MCF 10A (cell line): ENCODE measurements around the gene TEKT3. TPM values are rescaled to one million over a fixed set of nuclear protein-coding genes. Genes with fewer than 3 reads are reported as not detected.

Experiments used
- BruUV-seq: library from RNA; stranded (reverse); fragments of 400-500 nt; replicated peaks from 2 replicates; lab custom pipeline; 2021; lab: Mats Ljungman, UMichigan
- CTCF ChIA-PET: fragments of 300-600 bp; sonication (Branson Sonifier 250); formaldehyde crosslinking; extraction: SDS; loops from one replicate; lab custom pipeline; 2021; ENCODE audit warnings: antibody characterized with exemption, inconsistent platforms; lab: Yijun Ruan, JAX
- POLR2A ChIA-PET: fragments of 300-600, 350-650 bp; sonication (Branson Sonifier 250); formaldehyde crosslinking; extraction: SDS; loops from one replicate; lab custom pipeline; 2020; ENCODE audit warnings: antibody characterized with exemption, inconsistent platforms; lab: Yijun Ruan, JAX
- DNase-seq: peaks from one replicate; pipeline ENCODE4 v3.0.0-alpha.2; 2018; ENCODE audit not compliant: unreplicated experiment
- H3K27ac Mint-ChIP-seq: one replicate; pipeline ENCODE4 v1.8.0; 2022; ENCODE audit warnings: mild to moderate bottlenecking, low read depth, mixed read lengths; ENCODE audit not compliant: unreplicated experiment
- H3K27me3 Mint-ChIP-seq: one replicate; pipeline ENCODE4 v1.8.0; 2022; ENCODE audit warnings: mixed read lengths; ENCODE audit not compliant: insufficient read depth, unreplicated experiment
- H3K36me3 Mint-ChIP-seq: one replicate; pipeline ENCODE4 v1.8.0; 2022; ENCODE audit warnings: mild to moderate bottlenecking, moderate library complexity, mixed read lengths; ENCODE audit not compliant: insufficient read depth, unreplicated experiment
- H3K4me1 Mint-ChIP-seq: one replicate; pipeline ENCODE4 v1.8.0; 2022; ENCODE audit warnings: mixed read lengths; ENCODE audit not compliant: insufficient read depth, unreplicated experiment
- H3K4me3 Mint-ChIP-seq: one replicate; pipeline ENCODE4 v1.8.0; 2022; ENCODE audit warnings: mild to moderate bottlenecking, moderate library complexity, mixed read lengths; ENCODE audit not compliant: unreplicated experiment
- H3K9me3 Mint-ChIP-seq: one replicate; pipeline ENCODE4 v1.8.0; 2022; ENCODE audit warnings: mixed read lengths; ENCODE audit not compliant: unreplicated experiment
- intact Hi-C: fragments of 100-400 bp; cut with micrococcal nuclease; formaldehyde crosslinking; loops from 2 replicates; pipeline ENCODE4 v1.14.1; 2022
- total RNA-seq: library from RNA; stranded (reverse); gene quantifications from 2 replicates; pipeline ENCODE4 v1.2.3, GENCODE V29; 2022
- TF ChIP-seq, protein P1 (sequence below): fragments of 200-600 bp; IDR thresholded peaks from one replicate; pipeline ENCODE4 v1.8.0; 2022; ENCODE audit warnings: antibody characterized with exemption, mild to moderate bottlenecking; ENCODE audit not compliant: unreplicated experiment

TEKT3 gene
- total RNA-seq, 1 experiment from 2014 or later: not detected

DNA sequence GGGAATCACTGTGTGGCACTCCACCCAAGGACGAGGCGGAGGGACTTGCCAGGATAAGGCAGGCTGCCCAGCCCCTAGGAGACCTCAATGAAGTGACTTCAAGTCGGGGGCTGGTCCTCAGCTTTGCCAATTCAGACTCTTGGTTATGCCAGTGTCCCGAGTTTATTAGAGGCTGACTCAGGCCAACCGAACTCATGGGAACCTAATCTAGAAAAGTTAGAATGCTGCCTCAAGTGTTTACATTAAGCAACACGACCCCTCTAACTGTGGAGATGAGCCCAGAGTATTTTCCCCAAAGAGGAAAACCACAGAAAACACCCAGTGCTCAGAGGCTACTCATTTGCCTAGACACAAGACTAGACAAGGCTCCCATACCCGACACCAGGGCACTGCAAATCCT, 1.1 kb upstream of the TEKT3 start:
- Mint-ChIP-seq H3K4me3 (no peak overlapping the region), H3K27ac (no peak overlapping the region), H3K9me3 (no peaks in the 10 kb centered on the region), H3K27me3 (peaks cover 40% of the 10 kb centered on the region), H3K36me3 (no peaks in the 10 kb centered on the region), H3K4me1 (no peaks in the 10 kb centered on the region)
- ChIA-PET CTCF (no interaction called here), POLR2A (no interaction called here)
- no peak for DNase-seq
- no TSS peak for BruUV-seq
- intact Hi-C loops: no loop called here
- TF ChIP-seq, protein P1, sequence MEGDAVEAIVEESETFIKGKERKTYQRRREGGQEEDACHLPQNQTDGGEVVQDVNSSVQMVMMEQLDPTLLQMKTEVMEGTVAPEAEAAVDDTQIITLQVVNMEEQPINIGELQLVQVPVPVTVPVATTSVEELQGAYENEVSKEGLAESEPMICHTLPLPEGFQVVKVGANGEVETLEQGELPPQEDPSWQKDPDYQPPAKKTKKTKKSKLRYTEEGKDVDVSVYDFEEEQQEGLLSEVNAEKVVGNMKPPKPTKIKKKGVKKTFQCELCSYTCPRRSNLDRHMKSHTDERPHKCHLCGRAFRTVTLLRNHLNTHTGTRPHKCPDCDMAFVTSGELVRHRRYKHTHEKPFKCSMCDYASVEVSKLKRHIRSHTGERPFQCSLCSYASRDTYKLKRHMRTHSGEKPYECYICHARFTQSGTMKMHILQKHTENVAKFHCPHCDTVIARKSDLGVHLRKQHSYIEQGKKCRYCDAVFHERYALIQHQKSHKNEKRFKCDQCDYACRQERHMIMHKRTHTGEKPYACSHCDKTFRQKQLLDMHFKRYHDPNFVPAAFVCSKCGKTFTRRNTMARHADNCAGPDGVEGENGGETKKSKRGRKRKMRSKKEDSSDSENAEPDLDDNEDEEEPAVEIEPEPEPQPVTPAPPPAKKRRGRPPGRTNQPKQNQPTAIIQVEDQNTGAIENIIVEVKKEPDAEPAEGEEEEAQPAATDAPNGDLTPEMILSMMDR: no peak

DNA sequence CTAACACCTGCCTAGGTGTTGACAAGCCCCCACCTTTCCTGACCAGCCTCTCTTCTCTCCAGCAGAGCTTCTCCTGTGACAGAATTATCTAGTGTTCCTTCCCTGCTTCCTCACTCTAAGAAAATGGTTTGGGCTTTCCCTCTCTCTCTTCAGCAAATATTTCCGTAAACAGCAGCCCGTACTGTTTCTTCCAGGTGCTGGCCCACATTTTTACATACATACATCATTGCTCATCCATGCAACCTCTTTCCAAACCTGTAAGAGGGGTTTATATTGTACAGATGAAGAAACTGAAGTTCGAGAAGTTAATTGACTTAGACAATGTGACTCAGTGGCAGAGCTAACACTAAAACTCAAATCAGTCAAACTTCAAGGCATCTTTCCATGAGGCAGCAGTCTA, 569 bp upstream of the TEKT3 start:
- TF ChIP-seq, protein P1: no peak
- ChIA-PET POLR2A (no interaction called here), CTCF (no interaction called here)
- no peak overlapping the region for H3K27ac Mint-ChIP-seq
- H3K4me3 Mint-ChIP-seq: no peak overlapping the region
- peaks cover 40% of the 10 kb centered on the region for H3K27me3 Mint-ChIP-seq
- no peaks in the 10 kb centered on the region for H3K36me3 Mint-ChIP-seq
- no TSS peak for BruUV-seq
- no peaks in the 10 kb centered on the region for H3K9me3 Mint-ChIP-seq
- DNase-seq: no peak
- intact Hi-C loops: no loop called here
- H3K4me1 Mint-ChIP-seq: no peaks in the 10 kb centered on the region

DNA sequence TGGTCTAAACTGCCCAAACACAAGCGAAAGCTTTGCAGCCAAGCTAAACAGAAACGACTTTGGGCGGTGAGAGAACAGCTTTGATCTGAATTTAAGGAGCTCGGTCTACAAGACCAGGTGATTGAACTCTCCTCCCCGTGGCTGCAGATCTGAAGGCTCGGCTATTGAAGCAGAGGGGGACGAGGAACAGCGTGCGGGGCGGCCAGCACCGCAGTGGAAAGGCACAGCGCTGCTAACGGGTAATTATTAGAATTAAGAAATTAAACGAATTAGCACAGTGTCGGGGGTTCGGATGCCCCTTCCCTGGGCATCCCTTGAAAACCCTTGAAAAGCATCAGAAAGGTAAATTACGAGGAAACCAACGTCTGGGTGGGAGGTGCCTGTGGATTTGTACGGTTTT, 431 bp downstream of the TEKT3 start:
- intact Hi-C loops: no loop called here
- POLR2A ChIA-PET: no interaction called here
- Mint-ChIP-seq H3K27me3 (peaks cover 45% of the 10 kb centered on the region), H3K27ac (no peak overlapping the region), H3K36me3 (no peaks in the 10 kb centered on the region), H3K4me3 (peak overlapping the region; percentile 67), H3K9me3 (no peaks in the 10 kb centered on the region), H3K4me1 (no peaks in the 10 kb centered on the region)
- no TSS peak for BruUV-seq
- CTCF ChIA-PET: no interaction called here
- DNase-seq: no peak
- TF ChIP-seq, protein P1: no peak

DNA sequence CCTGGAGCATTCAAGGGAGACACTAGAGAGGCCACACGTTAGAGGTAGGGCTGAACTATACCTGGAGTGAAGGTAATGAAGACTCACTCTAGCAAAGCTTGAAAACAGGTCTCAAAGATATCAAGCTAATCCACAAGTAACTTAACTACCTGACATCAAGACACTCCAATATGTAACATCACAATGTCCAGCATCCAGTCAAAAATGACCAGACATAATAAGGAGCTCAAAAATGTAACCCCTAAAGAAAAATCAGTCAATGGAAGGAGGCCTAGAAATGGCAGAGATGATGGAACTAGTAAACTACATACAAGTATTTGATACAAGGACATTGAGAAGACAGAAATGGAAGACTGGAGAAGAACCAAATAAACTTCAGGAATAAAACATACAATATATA, 6.0 kb downstream of the TEKT3 start:
- Mint-ChIP-seq H3K27me3 (peaks cover 32% of the 10 kb centered on the region), H3K4me3 (no peak overlapping the region), H3K27ac (no peak overlapping the region), H3K9me3 (no peaks in the 10 kb centered on the region), H3K36me3 (no peaks in the 10 kb centered on the region), H3K4me1 (no peaks in the 10 kb centered on the region)
- POLR2A ChIA-PET: interaction anchor here (0.7 kb wide), 1 partner anchor 20 kb away, joined by 3 read pairs; no protein-coding TSS in a partner anchor
- DNase-seq: no peak
- intact Hi-C loops: no loop called here
- CTCF ChIA-PET: interaction anchor here (0.9 kb wide), 1 partner anchor 168 kb away, joined by 7 read pairs; no protein-coding TSS in a partner anchor
- TF ChIP-seq, protein P1: no peak
- no TSS peak for BruUV-seq
